ENCODE measurements around the gene ZFP36L2.

Gene ZFP36L2

DNA sequence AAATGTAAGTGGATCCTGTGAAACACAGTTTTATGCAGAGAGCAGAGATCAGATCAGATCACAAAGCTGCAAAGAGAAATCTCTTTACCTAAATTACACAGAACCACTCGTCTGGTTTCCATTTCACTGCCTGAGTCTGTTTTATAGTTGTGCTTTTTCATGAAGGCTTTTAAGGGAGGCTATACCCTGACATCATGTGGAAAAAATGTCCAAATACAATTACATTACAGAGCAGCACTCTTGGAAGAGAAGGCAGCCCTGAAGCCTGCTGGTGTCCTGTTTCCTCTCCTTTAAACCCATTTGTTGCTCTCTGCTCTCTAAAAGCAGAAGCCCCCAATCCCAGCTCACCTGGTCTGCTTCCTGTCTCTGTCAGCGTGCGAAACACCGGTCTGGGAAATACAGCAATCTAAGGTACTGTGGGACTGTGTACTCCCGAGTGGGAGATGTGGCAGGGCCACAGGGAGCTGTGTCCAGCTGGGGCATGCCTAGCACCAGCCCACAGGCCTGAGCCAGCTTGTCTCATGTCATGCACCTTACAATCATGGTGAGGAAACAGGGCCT lies 24.8 kb upstream of the ZFP36L2 start:
- TF ChIP-seq, protein P1, sequence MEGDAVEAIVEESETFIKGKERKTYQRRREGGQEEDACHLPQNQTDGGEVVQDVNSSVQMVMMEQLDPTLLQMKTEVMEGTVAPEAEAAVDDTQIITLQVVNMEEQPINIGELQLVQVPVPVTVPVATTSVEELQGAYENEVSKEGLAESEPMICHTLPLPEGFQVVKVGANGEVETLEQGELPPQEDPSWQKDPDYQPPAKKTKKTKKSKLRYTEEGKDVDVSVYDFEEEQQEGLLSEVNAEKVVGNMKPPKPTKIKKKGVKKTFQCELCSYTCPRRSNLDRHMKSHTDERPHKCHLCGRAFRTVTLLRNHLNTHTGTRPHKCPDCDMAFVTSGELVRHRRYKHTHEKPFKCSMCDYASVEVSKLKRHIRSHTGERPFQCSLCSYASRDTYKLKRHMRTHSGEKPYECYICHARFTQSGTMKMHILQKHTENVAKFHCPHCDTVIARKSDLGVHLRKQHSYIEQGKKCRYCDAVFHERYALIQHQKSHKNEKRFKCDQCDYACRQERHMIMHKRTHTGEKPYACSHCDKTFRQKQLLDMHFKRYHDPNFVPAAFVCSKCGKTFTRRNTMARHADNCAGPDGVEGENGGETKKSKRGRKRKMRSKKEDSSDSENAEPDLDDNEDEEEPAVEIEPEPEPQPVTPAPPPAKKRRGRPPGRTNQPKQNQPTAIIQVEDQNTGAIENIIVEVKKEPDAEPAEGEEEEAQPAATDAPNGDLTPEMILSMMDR (IDR thresholded peaks at IDR 0.05; ENCODE audit: insufficient read depth, low read depth, low read length, missing control alignments) = no peak
- no peak overlapping the region for H3K4me3 ChIP-seq (ENCODE audit: low read length)
- peak; percentile 56 for DNase-seq (ENCODE audit: low read depth)

DNA sequence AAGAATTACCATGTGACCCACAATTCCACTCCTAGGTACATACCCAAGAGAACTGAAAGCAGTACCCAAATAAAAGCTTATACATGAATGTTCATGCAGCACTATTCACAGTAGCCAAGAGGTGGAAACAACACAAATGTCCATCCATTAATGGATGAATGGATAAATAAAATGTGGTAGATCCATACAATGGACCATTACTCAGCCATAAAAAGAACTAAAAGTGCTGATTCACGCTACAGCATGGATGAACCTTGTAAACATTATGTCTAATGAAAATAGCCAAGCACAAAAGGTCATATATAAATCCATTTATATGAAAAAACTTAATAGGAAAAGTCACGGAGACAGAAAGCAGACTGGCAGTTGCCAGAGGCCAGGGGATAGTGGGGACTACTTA lies 23.6 kb upstream of the ZFP36L2 start:
- DNase-seq (ENCODE audit: low read depth) = no peak
- TF ChIP-seq, protein P1 (IDR thresholded peaks at IDR 0.05; ENCODE audit: insufficient read depth, low read depth, low read length, missing control alignments) = no peak
- H3K4me3 ChIP-seq (ENCODE audit: low read length) = no peak overlapping the region

DNA sequence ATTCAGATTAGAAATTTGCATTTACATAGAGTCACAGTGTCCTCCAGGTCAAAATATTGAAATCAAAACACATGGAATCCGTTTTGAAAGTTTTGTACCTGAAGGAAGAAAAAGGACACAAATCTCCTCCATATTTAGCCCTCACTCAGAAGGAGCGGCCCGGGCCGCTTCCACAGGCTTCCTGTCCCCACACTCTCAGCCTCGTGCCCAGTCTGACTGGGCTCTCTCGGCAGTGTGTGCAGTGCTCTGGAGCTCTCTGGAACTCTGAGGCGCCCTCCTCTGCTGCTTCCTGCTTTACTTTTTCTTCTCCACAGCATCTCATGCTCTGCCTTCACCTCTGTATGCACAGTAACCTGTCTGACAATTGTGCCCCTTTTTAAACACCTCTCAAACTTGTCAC lies 22.2 kb upstream of the ZFP36L2 start:
- TF ChIP-seq, protein P1 (IDR thresholded peaks at IDR 0.05; ENCODE audit: insufficient read depth, low read depth, low read length, missing control alignments) = no peak
- no peak overlapping the region for H3K4me3 ChIP-seq (ENCODE audit: low read length)
- no peak for DNase-seq (ENCODE audit: low read depth)

DNA sequence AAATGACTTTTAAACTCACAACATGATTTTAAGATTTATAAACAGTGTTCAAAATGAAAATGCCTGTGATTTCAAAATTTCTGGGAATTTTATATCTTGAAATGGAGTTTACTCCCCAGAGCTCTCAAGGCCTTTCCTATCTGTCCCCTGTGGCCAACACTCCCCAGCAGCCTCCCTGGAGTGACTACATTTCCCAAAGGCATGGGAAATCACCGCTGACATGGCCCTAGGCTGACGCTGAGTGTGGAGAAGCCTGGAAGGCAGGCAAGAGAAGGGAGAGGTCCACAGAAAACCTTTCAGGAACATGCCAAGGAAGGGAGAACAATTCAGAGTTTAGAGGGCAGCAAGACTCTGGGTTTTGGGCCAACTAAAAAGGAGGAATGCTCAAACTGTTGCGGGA lies 20.2 kb upstream of the ZFP36L2 start:
- TF ChIP-seq, protein P1 (IDR thresholded peaks at IDR 0.05; ENCODE audit: insufficient read depth, low read depth, low read length, missing control alignments) = no peak
- no peak for DNase-seq (ENCODE audit: low read depth)
- H3K4me3 ChIP-seq (ENCODE audit: low read length) = no peak overlapping the region

DNA sequence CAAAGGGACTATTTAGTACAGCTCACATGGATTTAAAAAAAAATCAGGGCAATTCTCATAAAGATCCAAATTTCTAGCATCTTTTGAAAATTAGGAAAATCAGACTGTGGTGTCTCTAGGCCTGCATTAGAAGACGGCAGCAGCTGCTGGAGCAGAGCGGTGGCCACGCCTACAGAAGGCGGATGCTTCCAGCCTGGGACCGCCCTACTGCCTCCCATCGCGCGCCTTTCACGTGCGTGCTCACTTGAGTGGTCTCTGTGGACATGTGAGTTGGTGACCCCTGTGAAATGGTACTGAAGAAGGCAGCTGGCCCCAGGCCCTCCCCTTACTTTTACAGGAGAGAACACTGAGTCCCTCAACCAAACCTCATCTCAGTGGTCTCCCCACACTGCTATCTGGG lies 15.2 kb upstream of the ZFP36L2 start:
- DNase-seq (ENCODE audit: low read depth) = no peak
- TF ChIP-seq, protein P1 (IDR thresholded peaks at IDR 0.05; ENCODE audit: insufficient read depth, low read depth, low read length, missing control alignments) = no peak
- no peak overlapping the region for H3K4me3 ChIP-seq (ENCODE audit: low read length)

DNA sequence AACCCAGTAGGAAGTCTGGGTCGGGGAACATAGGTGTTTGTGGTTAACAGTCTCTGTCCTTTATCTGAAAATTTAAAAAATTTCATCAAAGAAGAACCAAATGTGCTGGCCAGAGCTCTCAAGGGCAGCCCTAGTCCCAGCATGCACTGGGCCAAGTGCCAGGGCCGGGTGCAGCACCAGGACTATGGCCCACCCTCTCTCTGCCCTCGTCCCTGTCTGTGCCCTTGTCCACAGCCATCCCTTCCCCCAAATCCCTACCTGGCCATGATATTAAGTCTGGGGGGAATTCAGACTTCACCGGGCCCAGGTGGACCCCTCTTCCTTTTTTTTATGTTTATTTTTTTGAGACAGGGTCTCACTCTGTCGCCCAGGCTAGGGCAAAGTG lies 14.4 kb upstream of the ZFP36L2 start:
- TF ChIP-seq, protein P1 (IDR thresholded peaks at IDR 0.05; ENCODE audit: insufficient read depth, low read depth, low read length, missing control alignments) = no peak
- no peak overlapping the region for H3K4me3 ChIP-seq (ENCODE audit: low read length)
- no peak for DNase-seq (ENCODE audit: low read depth)

DNA sequence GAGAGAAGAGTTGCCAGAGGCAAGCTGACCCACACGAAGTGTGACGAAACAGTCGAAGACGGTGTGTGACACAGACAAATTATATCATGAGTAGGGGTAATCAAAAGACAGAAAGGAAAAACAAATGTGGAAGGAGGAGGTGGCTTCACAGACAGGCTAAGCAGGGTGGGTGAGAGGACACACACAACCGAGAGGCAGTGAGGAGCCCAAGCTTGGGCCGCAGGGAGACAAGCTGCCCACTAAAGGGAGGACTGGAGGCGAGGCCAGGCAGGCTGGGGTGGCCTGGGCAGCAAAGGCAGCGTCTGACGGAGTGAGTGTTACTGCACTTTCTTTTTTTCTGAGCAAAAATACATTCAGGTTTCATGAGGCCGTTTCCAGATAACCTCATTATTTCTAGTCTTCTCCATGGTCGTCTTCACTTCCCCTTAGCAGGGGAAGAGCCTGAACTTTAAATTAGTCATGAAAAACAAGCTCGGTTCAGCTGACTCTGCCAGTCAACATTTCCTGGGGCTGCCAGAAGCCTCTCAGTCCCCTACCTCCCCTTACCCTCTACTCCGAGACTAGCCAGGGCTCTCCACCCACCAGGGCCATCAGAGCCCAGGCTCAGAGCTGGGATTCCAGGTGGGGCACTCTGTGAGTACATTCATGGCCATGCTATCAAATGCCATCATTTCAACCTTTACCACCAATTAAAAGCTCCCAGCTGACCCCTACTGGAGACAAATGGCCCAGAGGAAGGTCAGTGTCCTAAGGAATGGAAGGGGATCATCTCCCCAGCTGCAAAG lies 13.8 kb upstream of the ZFP36L2 start:
- no peak for DNase-seq (ENCODE audit: low read depth)
- no peak overlapping the region for H3K4me3 ChIP-seq (ENCODE audit: low read length)
- TF ChIP-seq, protein P1 (IDR thresholded peaks at IDR 0.05; ENCODE audit: insufficient read depth, low read depth, low read length, missing control alignments) = peak; percentile 8
